GM12878 (cell line): ENCODE results near the gene KLF15. TPM values are rescaled to one million over a fixed set of nuclear protein-coding genes. Genes with fewer than 3 reads are reported as not detected.

Source experiments
- ATAC-seq: fragments of 200-7000 bp; cut with Tn5 transposase; 3 replicates; pipeline ENCODE4 v1.9.1; 2020; ENCODE audit warnings: mild to moderate bottlenecking, moderate library complexity
- BruUV-seq: library from RNA; stranded (reverse); fragments of 400-500 nt; replicated peaks from 2 replicates; lab custom pipeline; 2021; lab: Mats Ljungman, UMichigan
- CTCF ChIA-PET: fragments of 300-600 bp; sonication (Branson Sonifier 250); formaldehyde crosslinking; extraction: SDS; loops from one replicate; lab custom pipeline; 2021; ENCODE audit warnings: inconsistent platforms; lab: Yijun Ruan, JAX
- POLR2A ChIA-PET: fragments of 350-600 bp; formaldehyde crosslinking; extraction: SDS; loops from one replicate; lab custom pipeline; 2021; ENCODE audit warnings: inconsistent platforms; lab: Charles Lee
- RAD21 ChIA-PET: fragments of 300-600 bp; sonication (Branson Sonifier 250); formaldehyde crosslinking; loops from one replicate; lab custom pipeline; 2023; ENCODE audit warnings: antibody characterized with exemption; ENCODE audit not compliant: unreplicated experiment; lab: Charles Lee
- SMC1A ChIA-PET: fragments of 300-600 bp; sonication (Branson Sonifier 250); formaldehyde crosslinking; loops from one replicate; lab custom pipeline; 2023; ENCODE audit not compliant: unreplicated experiment, uncharacterized antibody; lab: Charles Lee
- DNase-seq: peaks from one replicate; pipeline ENCODE4 v3.0.0-alpha.2; 2011; ENCODE audit warnings: low read depth, low spot score
- FAIRE-seq: peaks from 3 replicates; lab custom pipeline; 2011; peaks lifted over from hg19 to GRCh38; lab: Jason Lieb, UNC
- H2AFZ ChIP-seq: 2 replicates; pipeline ENCODE4 v1.6.0; 2011; ENCODE audit warnings: low read depth, low read length, control low read depth; ENCODE audit not compliant: control insufficient read depth
- H3K27ac ChIP-seq: 2 replicates; pipeline ENCODE4 v1.5.1; 2011; ENCODE audit warnings: control low read depth; ENCODE audit not compliant: control insufficient read depth, insufficient read depth
- H3K27me3 ChIP-seq, 2 experiments: replicated peaks in 1 of 2; 2 replicates each; pipeline versions ENCODE4 v1.6.0 to v1.6.1; 2011; ENCODE audit warnings: low read length in 1 of 2; ENCODE audit not compliant: control insufficient read depth in 2 of 2, insufficient read depth in 2 of 2
- H3K36me3 ChIP-seq, 2 experiments: 2 replicates each; pipeline ENCODE4 v1.5.1; 2011; ENCODE audit warnings: low read length in 1 of 2; ENCODE audit not compliant: control insufficient read depth in 2 of 2, insufficient read depth in 2 of 2
- H3K4me1 ChIP-seq: 2 replicates; pipeline ENCODE4 v1.6.1; 2011; ENCODE audit warnings: mild to moderate bottlenecking, low read length, moderate library complexity, mixed read lengths; ENCODE audit not compliant: control insufficient read depth, insufficient read depth
- H3K4me2 ChIP-seq: 2 replicates; pipeline ENCODE4 v1.6.0; 2011; ENCODE audit warnings: control low read depth; ENCODE audit not compliant: control insufficient read depth, insufficient read depth
- H3K4me3 ChIP-seq: fragments of 200-600 bp; sonication (generic); 2 replicates; pipeline ENCODE4 v1.5.1; 2016
- H3K79me2 ChIP-seq: 2 replicates; pipeline ENCODE4 v1.6.0; 2011; ENCODE audit warnings: low read length; ENCODE audit not compliant: control insufficient read depth, insufficient read depth
- H3K9ac ChIP-seq: 2 replicates; pipeline ENCODE4 v1.8.0; 2011; ENCODE audit warnings: low read length, control low read depth, mixed read lengths; ENCODE audit not compliant: control insufficient read depth, insufficient read depth
- H3K9me3 ChIP-seq: replicated peaks from 3 replicates; pipeline ENCODE4 v1.5.1; 2011; ENCODE audit warnings: mild to moderate bottlenecking, low read length; ENCODE audit not compliant: control insufficient read depth, insufficient read depth
- H4K20me1 ChIP-seq: 2 replicates; pipeline ENCODE4 v1.6.0; 2011; ENCODE audit not compliant: control insufficient read depth, insufficient read depth
- ATF3 ChIP-seq: IDR thresholded peaks from 2 replicates; pipeline ENCODE4 v1.6.1; 2011; ENCODE audit warnings: low read depth, mild to moderate bottlenecking, low read length, moderate library complexity, borderline replicate concordance; ENCODE audit errors: extremely low read depth
- BHLHE40 ChIP-seq, 2 experiments: fragments of 450-650 bp in 1 of 2; IDR thresholded peaks; 2 replicates each; pipeline ENCODE4 v1.6.1; 2011 to 2017; ENCODE audit warnings: low read depth in 2 of 2, borderline replicate concordance in 1 of 2, improper control_type of control experiment in 1 of 2, low read length in 1 of 2, mild to moderate bottlenecking in 1 of 2
- CREB1 ChIP-seq: IDR thresholded peaks from 2 replicates; pipeline ENCODE4 v1.6.1; 2012; ENCODE audit warnings: low read depth, mild to moderate bottlenecking, inconsistent platforms
- EZH2 ChIP-seq: IDR thresholded peaks from 2 replicates; pipeline ENCODE4 v1.6.1; 2012; ENCODE audit warnings: low read depth, mild to moderate bottlenecking, control low read depth, inconsistent platforms, low read length, borderline replicate concordance; ENCODE audit not compliant: control insufficient read depth
- FOXM1 ChIP-seq: IDR thresholded peaks from 2 replicates; pipeline ENCODE4 v1.6.1; 2012; ENCODE audit warnings: low read depth, mild to moderate bottlenecking, inconsistent platforms, low read length, moderate library complexity
- GABPA ChIP-seq: IDR thresholded peaks from 2 replicates; pipeline ENCODE4 v1.6.1; 2014; ENCODE audit warnings: antibody characterized with exemption, low read depth, mild to moderate bottlenecking, inconsistent platforms
- GATAD2B ChIP-seq: fragments of 450-650 bp; conservative IDR thresholded peaks from 2 replicates; pipeline ENCODE4 v1.6.1; 2017; ENCODE audit warnings: low read depth, mild to moderate bottlenecking, moderate library complexity
- MEF2A ChIP-seq: IDR thresholded peaks from 2 replicates; pipeline ENCODE4 v1.6.1; 2011; ENCODE audit warnings: low read depth, mild to moderate bottlenecking, low read length, moderate library complexity; ENCODE audit not compliant: insufficient read depth
- RAD21 ChIP-seq: IDR thresholded peaks from 2 replicates; pipeline ENCODE4 v1.6.1; 2011; ENCODE audit warnings: mild to moderate bottlenecking, low read depth, low read length, moderate library complexity; ENCODE audit not compliant: insufficient read depth
- SREBF2 ChIP-seq: IDR thresholded peaks from 2 replicates; pipeline ENCODE4 v1.6.1; 2012; ENCODE audit warnings: mild to moderate bottlenecking, low read length
- TARDBP ChIP-seq: IDR thresholded peaks from 2 replicates; pipeline ENCODE4 v1.6.1; 2016; ENCODE audit warnings: borderline replicate concordance
- TBL1XR1 ChIP-seq: IDR thresholded peaks from 2 replicates; pipeline ENCODE4 v1.6.1; 2012; ENCODE audit warnings: low read depth, low read length, improper control_type of control experiment
- ZBTB11 ChIP-seq: fragments of 450-650 bp; formaldehyde crosslinking; IDR thresholded peaks from 2 replicates; pipeline ENCODE4 v1.5.0; 2022; ENCODE audit warnings: mild to moderate bottlenecking, missing genetic modification characterization
- WGBS: methylation state at CpG from one replicate; pipeline ENCODE4 v1.1.6; 2016; ENCODE audit warnings: low lambda C conversion rate; ENCODE audit not compliant: insufficient replicate concordance, insufficient coverage; ENCODE audit errors: missing lambda C conversion rate; 5-methylcytosine and 5-hydroxymethylcytosine counted together
- in situ Hi-C: fragments of 300-500 bp; cut with MboI; formaldehyde crosslinking; loops from 9 replicates; pipeline ENCODE4 v1.14.3; 2018; ENCODE audit warnings: mixed read lengths
- intact Hi-C: fragments of 100-400 bp; cut with micrococcal nuclease; formaldehyde crosslinking; loops from one replicate; pipeline ENCODE4 v1.14.2; 2022; ENCODE audit not compliant: unreplicated experiment
- polyA plus RNA-seq, 11 experiments: library from polyadenylated mRNA; depleted of rRNA in 4 of 11; unstranded in 6 of 11; stranded (reverse) in 5 of 11; fragments of >200 nt; fragmentation: Nextera tagmentation in 4 of 11; fragmentation: Illumina TruSeq in 1 of 11; extraction: Ambion mirVana in 4 of 11; extraction: Trizol in 1 of 11; gene quantifications; 1 replicate in 1 of 11; 2 replicates in 10 of 11; pipeline versions ENCODE4 v1.2.1 to v1.2.3, GENCODE V29; 2011 to 2016; ENCODE audit warnings: inconsistent platforms in 2 of 11, missing spikeins in 2 of 11, low read depth in 1 of 11
- total RNA-seq, 4 experiments: library from RNA; depleted of rRNA in 3 of 4; stranded (reverse); fragments of >200 nt in 3 of 4; fragmentation: Illumina TruSeq in 1 of 4; extraction: Trizol in 1 of 4; gene quantifications; 2 replicates each; pipeline versions ENCODE4 v1.2.1 to v1.2.3, GENCODE V29; 2013 to 2021
- TF ChIP-seq, protein P1 (sequence below): IDR thresholded peaks from 2 replicates; pipeline ENCODE4 v1.6.1; 2012; ENCODE audit warnings: low read depth, low read length, improper control_type of control experiment
- TF ChIP-seq, protein P2 (sequence below): IDR thresholded peaks from 2 replicates; pipeline ENCODE4 v1.6.1; 2012; ENCODE audit warnings: mild to moderate bottlenecking, low read depth, low read length

The KLF15 gene
- total and polyA plus RNA-seq, 10 of the 15 experiments (the other 5 are each of a cell fraction or from before 2014, with no cell fraction given), result 0.15 TPM; not detected in 9

DNA sequence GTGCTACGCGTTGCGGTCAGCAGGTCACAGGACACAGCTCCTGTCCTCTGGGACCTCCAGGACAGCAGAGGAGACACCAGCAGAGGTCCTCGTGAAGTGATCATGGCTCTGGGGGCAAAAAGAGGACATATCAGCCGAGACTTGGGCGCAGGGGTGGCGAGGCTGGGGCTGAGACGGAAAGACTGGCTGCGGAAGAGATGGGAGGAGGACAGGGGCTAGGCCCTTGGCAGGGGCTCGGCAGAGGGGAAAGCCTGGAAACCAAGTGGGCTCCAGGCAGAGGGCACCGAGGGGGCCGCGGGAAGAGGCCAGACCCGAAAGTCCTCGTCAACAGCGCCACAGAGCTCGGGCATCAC is 32.6 kb upstream of the KLF15 start:
- ChIA-PET POLR2A (no interaction called here), SMC1A (no interaction called here), CTCF (interaction anchor here (1.4 to 1.6 kb wide), 2 partner anchors 23 to 85 kb away, joined by 3 to 5 read pairs; no protein-coding TSS in a partner anchor), RAD21 (interaction anchor here (1.4 kb wide), 1 partner anchor 461 kb away, joined by 3 read pairs; no protein-coding TSS in a partner anchor)
- no peaks in the 10 kb centered on the region for H3K36me3 ChIP-seq
- in situ Hi-C loops, result loop anchor here (10.0 to 25.0 kb wide), 2 partner anchors 102 to 255 kb away; no protein-coding TSS in a partner anchor
- no peak for FAIRE-seq
- intact Hi-C loops, result loop anchor here (1.0 to 5.0 kb wide), 3 partner anchors 132 to 255 kb away; no protein-coding TSS in a partner anchor
- no peak overlapping the region for H3K4me3 ChIP-seq
- TF ChIP-seq, protein P1, sequence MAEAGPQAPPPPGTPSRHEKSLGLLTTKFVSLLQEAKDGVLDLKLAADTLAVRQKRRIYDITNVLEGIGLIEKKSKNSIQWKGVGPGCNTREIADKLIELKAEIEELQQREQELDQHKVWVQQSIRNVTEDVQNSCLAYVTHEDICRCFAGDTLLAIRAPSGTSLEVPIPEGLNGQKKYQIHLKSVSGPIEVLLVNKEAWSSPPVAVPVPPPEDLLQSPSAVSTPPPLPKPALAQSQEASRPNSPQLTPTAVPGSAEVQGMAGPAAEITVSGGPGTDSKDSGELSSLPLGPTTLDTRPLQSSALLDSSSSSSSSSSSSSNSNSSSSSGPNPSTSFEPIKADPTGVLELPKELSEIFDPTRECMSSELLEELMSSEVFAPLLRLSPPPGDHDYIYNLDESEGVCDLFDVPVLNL, result no peak
- TF ChIP-seq CREB1 (no peak), SREBF2 (no peak), ZBTB11 (CRISPR knock-in tag) (no peak), MEF2A (no peak), ATF3 (no peak), EZH2 (no peak), GABPA (no peak), FOXM1 (no peak), BHLHE40 (IDR thresholded peaks at IDR 0.05; ENCODE audit: borderline replicate concordance in 1 of 2, low read depth in 2 of 2, low read length in 1 of 2) (no peak), GATAD2B (no peak), RAD21 (no peak), TARDBP (no peak), TBL1XR1 (no peak)
- TF ChIP-seq, protein P2, sequence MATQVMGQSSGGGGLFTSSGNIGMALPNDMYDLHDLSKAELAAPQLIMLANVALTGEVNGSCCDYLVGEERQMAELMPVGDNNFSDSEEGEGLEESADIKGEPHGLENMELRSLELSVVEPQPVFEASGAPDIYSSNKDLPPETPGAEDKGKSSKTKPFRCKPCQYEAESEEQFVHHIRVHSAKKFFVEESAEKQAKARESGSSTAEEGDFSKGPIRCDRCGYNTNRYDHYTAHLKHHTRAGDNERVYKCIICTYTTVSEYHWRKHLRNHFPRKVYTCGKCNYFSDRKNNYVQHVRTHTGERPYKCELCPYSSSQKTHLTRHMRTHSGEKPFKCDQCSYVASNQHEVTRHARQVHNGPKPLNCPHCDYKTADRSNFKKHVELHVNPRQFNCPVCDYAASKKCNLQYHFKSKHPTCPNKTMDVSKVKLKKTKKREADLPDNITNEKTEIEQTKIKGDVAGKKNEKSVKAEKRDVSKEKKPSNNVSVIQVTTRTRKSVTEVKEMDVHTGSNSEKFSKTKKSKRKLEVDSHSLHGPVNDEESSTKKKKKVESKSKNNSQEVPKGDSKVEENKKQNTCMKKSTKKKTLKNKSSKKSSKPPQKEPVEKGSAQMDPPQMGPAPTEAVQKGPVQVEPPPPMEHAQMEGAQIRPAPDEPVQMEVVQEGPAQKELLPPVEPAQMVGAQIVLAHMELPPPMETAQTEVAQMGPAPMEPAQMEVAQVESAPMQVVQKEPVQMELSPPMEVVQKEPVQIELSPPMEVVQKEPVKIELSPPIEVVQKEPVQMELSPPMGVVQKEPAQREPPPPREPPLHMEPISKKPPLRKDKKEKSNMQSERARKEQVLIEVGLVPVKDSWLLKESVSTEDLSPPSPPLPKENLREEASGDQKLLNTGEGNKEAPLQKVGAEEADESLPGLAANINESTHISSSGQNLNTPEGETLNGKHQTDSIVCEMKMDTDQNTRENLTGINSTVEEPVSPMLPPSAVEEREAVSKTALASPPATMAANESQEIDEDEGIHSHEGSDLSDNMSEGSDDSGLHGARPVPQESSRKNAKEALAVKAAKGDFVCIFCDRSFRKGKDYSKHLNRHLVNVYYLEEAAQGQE, result no peak
- DNase-seq, result no peak
- H3K27ac ChIP-seq, result no peak overlapping the region
- H3K27me3 ChIP-seq, result peaks cover 0 to 3% of the 10 kb centered on the region in 2 experiments; a peak in 2 of 4 replicates
- no peak overlapping the region for H3K9ac ChIP-seq
- no peak overlapping the region for H3K4me2 ChIP-seq
- peaks cover 13% of the 10 kb centered on the region for H3K4me1 ChIP-seq
- no peaks in the 10 kb centered on the region for H3K79me2 ChIP-seq
- WGBS, result 53% methylated on average over 16 of the region's 17 CpGs
- BruUV-seq, result no TSS peak
- ATAC-seq, result no peak
- H3K9me3 ChIP-seq, result no peaks in the 10 kb centered on the region
- no peaks in the 10 kb centered on the region for H4K20me1 ChIP-seq
- no peak overlapping the region for H2AFZ ChIP-seq
